HepG2 (cell line): Measurements from ENCODE around the gene TNFRSF25. TPM values are rescaled to one million over a fixed set of nuclear protein-coding genes. Genes with fewer than 3 reads are reported as not detected.

Source experiments
- ATAC-seq: fragments of 200-7000 bp; cut with Tn5 transposase; 3 replicates; pipeline ENCODE4 v1.9.1; 2020; ENCODE audit warnings: mild to moderate bottlenecking, moderate library complexity
- BruUV-seq: library from RNA; stranded (reverse); fragments of 400-500 nt; replicated peaks from 2 replicates; lab custom pipeline; 2021; lab: Mats Ljungman, UMichigan
- CTCF ChIA-PET: fragments of 300-600 bp; formaldehyde crosslinking; extraction: SDS; loops from one replicate; lab custom pipeline; 2021; ENCODE audit warnings: low total read pairs, inconsistent platforms, low intra/inter-chr PET ratio; lab: Yijun Ruan, JAX
- POLR2A ChIA-PET: fragments of 350-600 bp; sonication (Branson Sonifier 250); formaldehyde crosslinking; loops from one replicate; lab custom pipeline; 2020; ENCODE audit warnings: antibody characterized with exemption, inconsistent platforms; lab: Yijun Ruan, JAX
- DNase-seq: peaks from one replicate; pipeline ENCODE4 v3.0.0-alpha.2; 2015; ENCODE audit warnings: low spot score
- FAIRE-seq: peaks from 3 replicates; lab custom pipeline; 2011; peaks lifted over from hg19 to GRCh38; lab: Jason Lieb, UNC
- H2AFZ ChIP-seq: one replicate; pipeline ENCODE4 v1.6.1; 2011; ENCODE audit warnings: low read length, inconsistent platforms
- H3K27ac ChIP-seq: fragments of 300-600 bp; 3 replicates; pipeline ENCODE4 v1.8.0; 2011; ENCODE audit warnings: mixed run types, mild to moderate bottlenecking, mixed read lengths, low read length, inconsistent platforms; ENCODE audit not compliant: insufficient read depth; ENCODE audit errors: extremely low read length
- H3K27me3 ChIP-seq, 2 experiments: fragments of 200-600 bp in 1 of 2; 2 replicates in 1 of 2; 3 replicates in 1 of 2; pipeline versions ENCODE4 v1.6.0 to v1.8.0; 2011; ENCODE audit warnings: low read length in 2 of 2, mild to moderate bottlenecking in 2 of 2, moderate library complexity in 2 of 2, inconsistent platforms in 1 of 2; ENCODE audit not compliant: insufficient read depth in 2 of 2, control insufficient read depth in 1 of 2
- H3K36me3 ChIP-seq, 2 experiments: fragments of 200-600 bp in 1 of 2; replicated peaks in 1 of 2; 2 replicates in 1 of 2; 3 replicates in 1 of 2; pipeline versions ENCODE4 v1.5.1 to v1.8.0; 2011; ENCODE audit warnings: low read length in 2 of 2, inconsistent platforms in 1 of 2; ENCODE audit not compliant: insufficient read depth in 2 of 2, control insufficient read depth in 1 of 2
- H3K4me1 ChIP-seq: 2 replicates; pipeline ENCODE4 v1.5.1; 2012; ENCODE audit warnings: low read length, inconsistent platforms; ENCODE audit not compliant: insufficient read depth
- H3K4me2 ChIP-seq: 2 replicates; pipeline ENCODE4 v1.6.0; 2011; ENCODE audit warnings: low read depth, low read length, inconsistent platforms
- H3K4me3 ChIP-seq, 3 experiments: fragments of 200-600 bp in 1 of 3; sonication (generic), shearing (Covaris generic) in 1 of 3; replicated peaks in 1 of 3; 2 replicates each; pipeline ENCODE4 v1.5.1; 2011 to 2016; ENCODE audit warnings: low read length in 3 of 3, inconsistent platforms in 2 of 3, low read depth in 2 of 3, mild to moderate bottlenecking in 2 of 3, control low read depth in 1 of 3, mixed read lengths in 1 of 3; ENCODE audit not compliant: insufficient read depth in 1 of 3
- H3K79me2 ChIP-seq: one replicate; pipeline ENCODE4 v1.6.1; 2011; ENCODE audit warnings: low read length, inconsistent platforms; ENCODE audit not compliant: insufficient read depth
- H3K9ac ChIP-seq: 2 replicates; pipeline ENCODE4 v1.6.0; 2011; ENCODE audit warnings: mild to moderate bottlenecking, low read depth, low read length, inconsistent platforms; ENCODE audit not compliant: insufficient read depth
- H3K9me3 ChIP-seq: 2 replicates; pipeline ENCODE4 v1.5.1; 2012; ENCODE audit warnings: mild to moderate bottlenecking, low read length
- H4K20me1 ChIP-seq: 2 replicates; pipeline ENCODE4 v1.6.0; 2011; ENCODE audit warnings: inconsistent platforms, mild to moderate bottlenecking, low read length, moderate library complexity; ENCODE audit not compliant: insufficient read depth
- POLR2G ChIP-seq: fragments of 200-400 bp; formaldehyde crosslinking; IDR thresholded peaks from 2 replicates; pipeline ENCODE4 v1.6.1; 2018; ENCODE audit warnings: mild to moderate bottlenecking, low read depth, low read length, moderate library complexity
- WGBS: methylation state at CpG from one replicate; pipeline ENCODE4 v1.1.6; 2017; ENCODE audit warnings: low lambda C conversion rate; 5-methylcytosine and 5-hydroxymethylcytosine counted together
- in situ Hi-C: cut with HindIII; loops from 2 replicates; pipeline ENCODE4 v1.10.0; 2017; ENCODE audit warnings: low pct_unique_long_range_greater_than_20kb; ENCODE audit not compliant: extremely low pct_ligation_motif_present
- intact Hi-C: fragments of 100-400 bp; cut with micrococcal nuclease; formaldehyde crosslinking; loops from one replicate; pipeline ENCODE4 v1.10.0; 2022; ENCODE audit not compliant: unreplicated experiment
- polyA plus RNA-seq, 8 experiments: library from polyadenylated mRNA; depleted of rRNA in 3 of 8; stranded (reverse) in 7 of 8; unstranded in 1 of 8; fragments of >200 nt; fragmentation: Illumina TruSeq in 4 of 8; extraction: Trizol in 4 of 8; gene quantifications; 2 replicates each; pipeline versions ENCODE4 v1.2.1 to v1.2.3, GENCODE V29; 2011 to 2016; ENCODE audit warnings: low read depth in 4 of 8, missing spikeins in 1 of 8, mixed read lengths in 1 of 8; ENCODE audit not compliant: insufficient read depth in 1 of 8
- total RNA-seq, 5 experiments: library from RNA; depleted of rRNA; stranded (reverse); fragments of >200 nt; fragmentation: Illumina TruSeq; extraction: Trizol; gene quantifications; 2 replicates each; pipeline ENCODE4 v1.2.3, GENCODE V29; 2016; ENCODE audit warnings: low read depth in 1 of 5
- TF ChIP-seq, protein P1 (sequence below): sonication (generic); formaldehyde crosslinking; IDR thresholded peaks from 2 replicates; pipeline ENCODE4 v1.4.0; 2020; ENCODE audit warnings: low read depth, missing genetic modification reagents
- TF ChIP-seq, protein P2 (sequence below): sonication (generic); formaldehyde crosslinking; IDR thresholded peaks from 2 replicates; pipeline ENCODE4 v1.5.0; 2020; ENCODE audit warnings: missing genetic modification reagents, mild to moderate bottlenecking, borderline replicate concordance
- TF ChIP-seq, protein P3 (sequence below), 2 experiments: fragments of 450-650 bp in 1 of 2; sonication (generic) in 1 of 2; formaldehyde crosslinking in 1 of 2; IDR thresholded peaks; 2 replicates each; pipeline versions ENCODE4 v1.6.1 to v1.8.0; 2016 to 2022; ENCODE audit warnings: antibody characterized with exemption in 1 of 2, mild to moderate bottlenecking in 1 of 2, missing genetic modification reagents in 1 of 2

TNFRSF25 gene
- total and polyA plus RNA-seq, 2 of the 13 experiments (the other 11 are each of a cell fraction or from before 2014, with no cell fraction given), result 1.4 to 1.5 TPM

DNA sequence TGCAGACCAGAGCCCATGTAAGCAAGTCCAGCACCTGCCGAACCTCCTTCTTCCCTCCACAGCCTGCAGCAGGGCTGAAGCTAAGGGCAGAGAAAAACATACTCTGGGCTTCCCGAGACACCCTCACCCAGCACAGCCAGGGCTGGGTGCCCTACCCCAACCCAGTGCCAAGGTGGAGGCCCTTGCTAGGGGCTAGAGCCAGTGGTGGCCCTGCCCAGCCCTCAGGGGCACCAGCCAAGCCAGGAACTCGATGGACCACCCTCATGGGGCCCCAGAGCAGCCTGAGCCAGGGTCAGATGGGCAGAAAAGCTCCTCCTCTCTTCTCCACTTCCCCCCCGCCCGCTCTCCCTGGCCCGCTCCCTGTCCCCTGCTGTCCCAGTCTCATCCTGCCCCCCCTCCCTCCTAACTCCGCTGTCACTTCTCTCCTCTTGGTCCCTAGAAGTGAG is 15.9 kb downstream of the TNFRSF25 start:
- ChIA-PET POLR2A (interaction anchor here (0.7 to 2.5 kb wide), 7 partner anchors 10 to 152 kb away, joined by 3 to 8 read pairs (median 5); partner anchors contain the start of gene KLHL21), CTCF (no interaction called here)
- 4% methylated on average over 6 of the region's 7 CpGs for WGBS
- Histone ChIP-seq H3K36me3 (peaks cover 3 to 5% of the 10 kb centered on the region in 2 experiments; a peak in 3 of 5 replicates), H3K27ac (peak overlapping the region; percentile 91), H3K4me1 (peaks cover 43% of the 10 kb centered on the region), H3K4me2 (peak overlapping the region; percentile 99), H3K79me2 (peaks cover 27% of the 10 kb centered on the region), H3K9me3 (no peaks in the 10 kb centered on the region), H3K9ac (peak overlapping the region; percentile 85), H2AFZ (no peak overlapping the region), H3K27me3 (no peaks in the 10 kb centered on the region; a peak in 1 of 5 replicates), H3K4me3 (peak overlapping the region; percentile 63 to 78 (median 77)), H4K20me1 (0 out of 2 replicates have a peak, but pooled peaks cover 8% of the 10 kb centered on the region)
- intact Hi-C loops, result no loop called here
- ATAC-seq (no peak), DNase-seq (peak; percentile 24), FAIRE-seq (peak; percentile 60)
- BruUV-seq, result no TSS peak
- in situ Hi-C loops, result no loop called here
- TF ChIP-seq, protein P1, sequence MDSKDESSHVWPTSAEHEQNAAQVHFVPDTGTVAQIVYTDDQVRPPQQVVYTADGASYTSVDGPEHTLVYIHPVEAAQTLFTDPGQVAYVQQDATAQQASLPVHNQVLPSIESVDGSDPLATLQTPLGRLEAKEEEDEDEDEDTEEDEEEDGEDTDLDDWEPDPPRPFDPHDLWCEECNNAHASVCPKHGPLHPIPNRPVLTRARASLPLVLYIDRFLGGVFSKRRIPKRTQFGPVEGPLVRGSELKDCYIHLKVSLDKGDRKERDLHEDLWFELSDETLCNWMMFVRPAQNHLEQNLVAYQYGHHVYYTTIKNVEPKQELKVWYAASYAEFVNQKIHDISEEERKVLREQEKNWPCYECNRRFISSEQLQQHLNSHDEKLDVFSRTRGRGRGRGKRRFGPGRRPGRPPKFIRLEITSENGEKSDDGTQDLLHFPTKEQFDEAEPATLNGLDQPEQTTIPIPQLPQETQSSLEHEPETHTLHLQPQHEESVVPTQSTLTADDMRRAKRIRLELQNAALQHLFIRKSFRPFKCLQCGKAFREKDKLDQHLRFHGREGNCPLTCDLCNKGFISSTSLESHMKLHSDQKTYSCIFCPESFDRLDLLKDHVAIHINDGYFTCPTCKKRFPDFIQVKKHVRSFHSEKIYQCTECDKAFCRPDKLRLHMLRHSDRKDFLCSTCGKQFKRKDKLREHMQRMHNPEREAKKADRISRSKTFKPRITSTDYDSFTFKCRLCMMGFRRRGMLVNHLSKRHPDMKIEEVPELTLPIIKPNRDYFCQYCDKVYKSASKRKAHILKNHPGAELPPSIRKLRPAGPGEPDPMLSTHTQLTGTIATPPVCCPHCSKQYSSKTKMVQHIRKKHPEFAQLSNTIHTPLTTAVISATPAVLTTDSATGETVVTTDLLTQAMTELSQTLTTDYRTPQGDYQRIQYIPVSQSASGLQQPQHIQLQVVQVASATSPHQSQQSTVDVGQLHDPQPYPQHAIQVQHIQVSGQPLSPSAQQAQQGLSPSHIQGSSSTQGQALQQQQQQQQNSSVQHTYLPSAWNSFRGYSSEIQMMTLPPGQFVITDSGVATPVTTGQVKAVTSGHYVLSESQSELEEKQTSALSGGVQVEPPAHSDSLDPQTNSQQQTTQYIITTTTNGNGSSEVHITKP (CRISPR knock-in tag), result no peak
- TF ChIP-seq, protein P2, sequence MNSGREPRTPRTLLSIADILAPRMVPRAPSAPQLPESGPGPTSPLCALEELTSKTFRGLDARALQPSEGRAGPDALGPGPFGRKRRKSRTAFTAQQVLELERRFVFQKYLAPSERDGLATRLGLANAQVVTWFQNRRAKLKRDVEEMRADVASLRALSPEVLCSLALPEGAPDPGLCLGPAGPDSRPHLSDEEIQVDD (CRISPR knock-in tag), result peak; percentile 52; the same call in 1 of the 2 replicates
- TF ChIP-seq, protein P3, sequence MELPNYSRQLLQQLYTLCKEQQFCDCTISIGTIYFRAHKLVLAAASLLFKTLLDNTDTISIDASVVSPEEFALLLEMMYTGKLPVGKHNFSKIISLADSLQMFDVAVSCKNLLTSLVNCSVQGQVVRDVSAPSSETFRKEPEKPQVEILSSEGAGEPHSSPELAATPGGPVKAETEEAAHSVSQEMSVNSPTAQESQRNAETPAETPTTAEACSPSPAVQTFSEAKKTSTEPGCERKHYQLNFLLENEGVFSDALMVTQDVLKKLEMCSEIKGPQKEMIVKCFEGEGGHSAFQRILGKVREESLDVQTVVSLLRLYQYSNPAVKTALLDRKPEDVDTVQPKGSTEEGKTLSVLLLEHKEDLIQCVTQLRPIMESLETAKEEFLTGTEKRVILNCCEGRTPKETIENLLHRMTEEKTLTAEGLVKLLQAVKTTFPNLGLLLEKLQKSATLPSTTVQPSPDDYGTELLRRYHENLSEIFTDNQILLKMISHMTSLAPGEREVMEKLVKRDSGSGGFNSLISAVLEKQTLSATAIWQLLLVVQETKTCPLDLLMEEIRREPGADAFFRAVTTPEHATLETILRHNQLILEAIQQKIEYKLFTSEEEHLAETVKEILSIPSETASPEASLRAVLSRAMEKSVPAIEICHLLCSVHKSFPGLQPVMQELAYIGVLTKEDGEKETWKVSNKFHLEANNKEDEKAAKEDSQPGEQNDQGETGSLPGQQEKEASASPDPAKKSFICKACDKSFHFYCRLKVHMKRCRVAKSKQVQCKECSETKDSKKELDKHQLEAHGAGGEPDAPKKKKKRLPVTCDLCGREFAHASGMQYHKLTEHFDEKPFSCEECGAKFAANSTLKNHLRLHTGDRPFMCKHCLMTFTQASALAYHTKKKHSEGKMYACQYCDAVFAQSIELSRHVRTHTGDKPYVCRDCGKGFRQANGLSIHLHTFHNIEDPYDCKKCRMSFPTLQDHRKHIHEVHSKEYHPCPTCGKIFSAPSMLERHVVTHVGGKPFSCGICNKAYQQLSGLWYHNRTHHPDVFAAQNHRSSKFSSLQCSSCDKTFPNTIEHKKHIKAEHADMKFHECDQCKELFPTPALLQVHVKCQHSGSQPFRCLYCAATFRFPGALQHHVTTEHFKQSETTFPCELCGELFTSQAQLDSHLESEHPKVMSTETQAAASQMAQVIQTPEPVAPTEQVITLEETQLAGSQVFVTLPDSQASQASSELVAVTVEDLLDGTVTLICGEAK (IDR thresholded peaks at IDR 0.05), result no peak
- TF ChIP-seq, protein P3 (CRISPR knock-in tag; IDR thresholded peaks at IDR 0.05), result 0 out of 2 replicates have a peak, but pooled peaks have one; percentile 17
- 0 out of 2 replicates have a peak, but pooled peaks have one; percentile 21 for TF ChIP-seq POLR2G
